Measurements from ENCODE around the gene MRPS15.
"Not testable (repeated sequence)": the region's sequence is repeated elsewhere in the genome, so short reads cannot be mapped to it uniquely, and the experiment has no call there.

MRPS15 gene

GRCh38 chr1:36482724-36483388 is 18.7 kb upstream of the MRPS15 start, which contains the start of gene CSF3R:
TSS of gene CSF3R (minus strand) at chr1:36482913. CDS start at chr1:36479496, 3,417 bp downstream.
- peak; percentile 29 to 51 for DNase-seq

GRCh38 chr1:36481771-36482723 is 17.9 kb upstream of the MRPS15 start:
- peak in 1 of 2 donors; percentile 12 for DNase-seq

GRCh38 chr1:36481091-36481490 is 16.9 kb upstream of the MRPS15 start:
- DNase-seq = no peak

GRCh38 chr1:36480161-36480560 is 16.0 kb upstream of the MRPS15 start:
- no peak for DNase-seq

- peak; percentile 13 to 32 for DNase-seq
These were observed 15.4 kb upstream of the MRPS15 start for GRCh38 chr1:36479505-36480051.

- DNase-seq = not testable (repeated sequence)
These were observed 13.4 kb upstream of the MRPS15 start for GRCh38 chr1:36477615-36478014.

- DNase-seq = no peak
These were observed 12.8 kb upstream of the MRPS15 start for GRCh38 chr1:36476945-36477344.

GRCh38 chr1:36475910-36476604 is 11.9 kb upstream of the MRPS15 start:
- DNase-seq = no peak

- no peak for DNase-seq
These were observed 11.2 kb upstream of the MRPS15 start for GRCh38 chr1:36475341-36475740.

GRCh38 chr1:36472656-36473055 is 8.5 kb upstream of the MRPS15 start:
- no peak for DNase-seq

GRCh38 chr1:36471830-36472641 is 7.9 kb upstream of the MRPS15 start:
- no peak for DNase-seq

GRCh38 chr1:36469163-36469562 is 5.0 kb upstream of the MRPS15 start:
- DNase-seq = no peak

- no peak for DNase-seq
These were observed 3.7 kb upstream of the MRPS15 start for GRCh38 chr1:36467700-36468455.

GRCh38 chr1:36467027-36467410 is 2.8 kb upstream of the MRPS15 start:
- DNase-seq = no peak

GRCh38 chr1:36466370-36467026 is 2.3 kb upstream of the MRPS15 start:
- no peak for DNase-seq

- DNase-seq = no peak
These were observed 1.7 kb upstream of the MRPS15 start for GRCh38 chr1:36465731-36466369.

GRCh38 chr1:36464605-36465393 is 615 bp upstream of the MRPS15 start:
- DNase-seq = peak in 1 of 2 donors; percentile 16

GRCh38 chr1:36463463-36463802 is 751 bp downstream of the MRPS15 start:
- DNase-seq = no peak

- DNase-seq = peak; percentile 56 to 63
These were observed 5.3 kb downstream of the MRPS15 start for GRCh38 chr1:36458910-36459309.

All from inflammatory macrophage treated with lipopolysaccharide for 1 hour (primary cell).